NCI-H82 treated with DMSO at 0.1 percent for 48 hours (cell line): ENCODE measurements around the gene PKNOX1.
"Not testable (repeated sequence)": the region's sequence is repeated elsewhere in the genome, so short reads cannot be mapped to it uniquely, and the experiment has no call there.

Experiments
- DNase-seq: peaks from one replicate; lab custom pipeline; 2025; ENCODE audit not compliant: unreplicated experiment; lab: John Stamatoyannopoulos, UW

The PKNOX1 gene

GRCh38 chr21:42983103-42983502 is 8.7 kb downstream of the PKNOX1 start:
- no peak for DNase-seq

GRCh38 chr21:42983869-42984268 is 9.5 kb downstream of the PKNOX1 start:
- no peak for DNase-seq

- no peak for DNase-seq
Measured at GRCh38 chr21:42986125-42986783, 11.9 kb downstream of the PKNOX1 start.

DNA sequence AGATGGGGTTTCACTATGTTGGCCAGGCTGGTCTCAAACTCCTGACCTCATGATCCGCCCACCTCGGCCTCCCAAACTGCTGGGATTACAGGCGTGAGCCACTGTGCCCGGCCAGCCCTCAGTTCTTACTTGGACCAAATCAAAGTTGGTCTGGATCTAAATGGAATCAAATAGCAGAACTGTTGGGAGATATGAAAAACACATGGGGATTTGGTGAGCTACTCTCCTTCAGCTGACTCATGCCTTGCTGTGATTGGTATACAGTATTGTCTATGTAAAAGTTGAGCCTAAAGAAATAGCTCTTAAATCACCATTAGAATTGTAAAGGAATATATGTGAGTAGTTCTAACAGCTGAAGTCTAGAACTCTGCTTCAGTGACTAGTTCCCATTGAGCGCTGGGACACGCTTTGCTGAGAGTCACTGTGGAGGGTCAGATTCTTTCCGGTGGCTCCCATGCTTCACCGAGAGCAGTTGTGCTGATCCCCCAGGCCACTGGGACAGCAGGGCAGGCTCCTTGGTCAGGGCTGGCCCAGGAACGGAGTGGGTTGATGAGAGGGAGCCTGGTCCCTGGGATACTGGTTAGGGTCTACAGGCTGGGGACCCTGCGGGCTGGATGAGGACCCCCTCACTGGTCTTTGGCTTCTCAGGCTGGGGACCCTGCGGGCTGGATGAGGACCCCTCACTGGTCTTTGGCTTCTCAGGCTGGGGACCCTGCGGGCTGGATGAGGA is 14.0 kb downstream of the PKNOX1 start:
- no peak for DNase-seq

DNA sequence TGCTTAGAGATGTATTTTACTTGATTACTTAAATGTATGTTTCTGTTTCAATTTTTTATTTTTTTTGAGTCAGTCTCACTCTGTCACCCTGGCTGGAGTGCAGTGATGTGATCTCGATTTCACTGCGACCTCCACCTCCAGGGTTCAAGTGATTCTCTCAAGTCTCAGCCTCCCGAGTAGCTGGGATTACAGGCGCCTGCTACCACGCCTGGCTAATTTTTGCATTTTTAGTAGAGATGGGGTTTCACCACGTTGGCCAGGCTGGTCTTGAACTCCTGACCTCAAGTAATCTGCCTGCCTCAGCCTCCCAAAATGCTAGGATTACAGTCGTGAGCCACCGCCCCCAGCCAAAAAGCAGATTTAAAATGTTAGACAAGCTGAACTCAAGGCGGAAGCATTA is 15.0 kb downstream of the PKNOX1 start:
- DNase-seq: not testable (repeated sequence)

- DNase-seq: no peak
Measured at GRCh38 chr21:42989816-42990650, 15.7 kb downstream of the PKNOX1 start.

DNA sequence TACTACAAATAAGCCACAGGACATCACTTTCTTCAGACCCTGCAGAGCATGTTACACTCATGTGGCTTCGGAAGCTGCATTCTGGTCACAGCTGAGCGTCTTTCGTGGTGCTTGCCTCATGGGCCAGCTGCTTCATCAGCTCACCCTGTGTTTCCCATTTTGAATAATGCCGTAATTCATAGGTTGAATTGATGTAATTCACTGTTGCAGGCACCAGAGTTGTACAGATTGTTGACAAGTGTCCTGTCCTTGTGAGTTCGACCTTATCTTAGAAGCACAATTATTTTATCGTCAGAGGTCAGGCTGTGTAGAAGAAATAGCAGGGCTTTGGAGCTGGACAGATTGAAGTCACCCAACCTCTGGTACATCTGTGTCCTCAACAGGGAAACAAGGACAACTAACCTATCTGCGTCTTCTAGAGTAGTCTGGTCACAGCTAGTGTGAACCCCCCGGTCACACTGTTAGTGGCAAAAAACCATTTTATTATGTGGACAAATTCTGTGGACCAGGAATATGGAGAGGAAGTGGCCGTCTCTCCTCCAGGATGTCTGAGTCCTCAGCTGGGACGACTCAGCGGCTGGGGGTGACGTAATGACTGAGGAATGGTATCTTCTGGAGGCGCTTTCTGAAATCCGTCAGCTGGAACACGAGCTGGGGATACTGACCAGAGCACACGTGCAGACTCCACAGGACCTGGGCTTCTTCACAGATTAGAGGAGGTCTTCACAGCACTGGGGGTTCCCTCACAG is 17.8 kb downstream of the PKNOX1 start:
- no peak for DNase-seq

DNA sequence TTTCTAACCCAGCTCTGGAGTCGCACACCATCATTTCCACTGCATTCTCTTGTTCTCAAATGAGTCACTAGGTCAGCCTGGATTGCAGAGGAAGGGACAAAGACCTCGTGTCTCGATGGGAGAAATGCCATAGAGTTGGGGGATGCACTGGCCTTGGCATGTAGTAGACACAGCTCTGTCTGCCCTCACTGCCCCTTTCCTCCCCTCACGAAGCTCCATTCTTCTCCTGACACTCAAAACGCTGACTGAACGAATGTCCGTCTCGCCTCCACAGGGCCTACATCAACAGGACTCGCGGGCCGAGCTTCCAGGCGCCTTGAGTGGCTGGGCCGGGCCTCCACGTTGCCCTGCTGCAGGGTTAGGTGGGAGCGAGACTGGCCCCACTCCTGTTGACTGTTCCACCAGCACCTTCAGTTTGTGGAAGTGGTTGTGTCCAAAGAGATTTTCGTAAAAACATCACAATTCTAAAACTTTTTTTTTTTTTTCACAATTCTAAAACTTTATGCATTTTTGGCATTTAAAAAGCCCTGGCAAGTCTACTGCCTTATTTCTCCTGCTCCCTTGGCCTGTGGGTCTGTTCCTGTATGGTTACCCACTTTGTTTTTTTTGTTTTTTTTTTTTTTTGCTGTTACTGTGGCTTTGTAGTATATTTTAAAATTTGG is 18.8 kb downstream of the PKNOX1 start:
- DNase-seq: no peak

- DNase-seq: no peak
Measured at GRCh38 chr21:42997053-42997452, 22.7 kb downstream of the PKNOX1 start.

GRCh38 chr21:42997983-42998382 is 23.6 kb downstream of the PKNOX1 start:
- DNase-seq: not testable (repeated sequence)

- DNase-seq: not testable (repeated sequence)
Measured at GRCh38 chr21:42999152-42999551, 24.8 kb downstream of the PKNOX1 start.

GRCh38 chr21:43000041-43000440 is 25.7 kb downstream of the PKNOX1 start:
- not testable (repeated sequence) for DNase-seq

- no peak for DNase-seq
Measured at GRCh38 chr21:43001316-43001715, 27.0 kb downstream of the PKNOX1 start.

DNA sequence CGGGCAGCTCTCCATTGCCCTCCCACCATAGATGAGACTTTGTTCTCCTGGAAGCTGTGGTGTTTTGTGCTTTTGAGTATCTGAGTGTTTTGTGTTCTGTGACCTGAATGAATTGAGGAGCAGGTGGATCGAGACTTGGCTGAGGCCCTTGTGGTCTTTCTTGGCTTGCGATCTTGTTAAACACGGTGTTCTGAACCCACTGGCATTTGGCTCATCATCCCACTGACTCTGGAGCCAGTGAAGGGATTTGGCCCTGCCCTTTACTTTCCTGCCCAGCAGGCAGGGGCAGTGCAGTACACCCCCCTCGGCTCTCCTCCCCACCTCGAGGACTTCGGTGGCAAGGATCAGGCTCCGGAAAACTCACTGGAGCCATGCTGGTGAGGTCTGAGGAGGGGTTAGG is 30.6 kb downstream of the PKNOX1 start:
- DNase-seq: no peak

- no peak for DNase-seq
Measured at GRCh38 chr21:43005635-43006034, 31.3 kb downstream of the PKNOX1 start.

- not testable (repeated sequence) for DNase-seq
Measured at GRCh38 chr21:43006051-43006873, 31.9 kb downstream of the PKNOX1 start.

DNA sequence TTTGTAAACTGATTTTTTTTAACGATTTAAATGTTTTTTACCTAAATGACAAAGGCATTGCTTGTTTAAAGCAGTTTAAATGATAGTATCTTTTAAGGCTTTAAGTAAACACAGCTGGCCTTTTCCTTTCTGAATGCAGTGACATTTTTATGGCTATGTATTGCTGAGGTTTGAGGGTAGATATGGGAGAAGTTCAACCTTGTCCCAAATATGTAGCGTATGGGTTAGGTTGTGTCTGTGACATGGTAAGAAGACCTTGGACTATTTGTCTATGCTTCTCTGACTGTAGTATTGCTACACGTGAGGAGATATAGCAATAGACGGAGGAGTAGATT is 32.5 kb downstream of the PKNOX1 start:
- no peak for DNase-seq

GRCh38 chr21:43012596-43012995 is 38.2 kb downstream of the PKNOX1 start:
- no peak for DNase-seq

DNA sequence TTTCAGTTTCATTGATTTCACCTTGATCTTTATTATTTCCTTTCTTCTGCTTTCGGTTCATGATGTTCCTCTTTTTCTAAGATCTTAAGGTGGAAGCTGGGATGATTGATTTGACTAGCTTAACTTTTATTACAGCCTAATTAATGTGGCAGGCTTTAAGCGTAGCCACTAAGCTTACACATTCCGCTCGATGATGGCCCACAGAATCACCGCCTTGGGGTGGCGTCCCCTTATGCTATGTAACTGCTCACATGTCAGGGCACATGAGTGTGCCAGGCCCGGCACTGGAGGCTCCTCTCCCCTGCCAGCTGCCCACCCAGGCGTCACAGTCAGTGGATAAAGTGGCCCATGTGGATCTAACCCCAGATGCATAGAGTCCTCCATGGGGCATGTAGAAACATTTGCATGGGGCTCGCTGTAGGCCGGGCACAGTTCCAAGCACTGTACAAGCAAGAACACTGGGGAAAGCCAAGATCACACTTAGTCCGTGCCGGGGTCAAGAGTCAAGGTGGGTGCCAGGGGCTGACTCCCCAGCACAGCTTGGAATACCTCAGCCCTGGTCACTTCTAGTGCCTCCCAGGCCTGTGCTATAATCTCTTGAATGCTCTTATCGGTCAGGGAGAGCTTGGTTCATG is 41.7 kb downstream of the PKNOX1 start:
- DNase-seq: no peak
